Astrocyte (in vitro differentiated cells and primary cell): ENCODE data around the gene RELB. TPM values are rescaled to one million over a fixed set of nuclear protein-coding genes. Genes with fewer than 3 reads are reported as not detected.

Experiments
- DNase-seq: peaks from one replicate; pipeline ENCODE4 v3.0.0-alpha.2; 2010; ENCODE audit warnings: low read depth
- FAIRE-seq: peaks from 2 replicates; lab custom pipeline; 2011; peaks lifted over from hg19 to GRCh38; lab: Jason Lieb, UNC
- H2AFZ ChIP-seq: 2 replicates; pipeline ENCODE4 v1.6.0; 2012; ENCODE audit warnings: low read depth, low read length, inconsistent platforms
- H3K27ac ChIP-seq: 2 replicates; pipeline ENCODE4 v1.5.1; 2011; ENCODE audit warnings: low read depth, low read length, inconsistent platforms
- H3K27me3 ChIP-seq: 2 replicates; pipeline ENCODE4 v1.6.0; 2011; ENCODE audit warnings: low read length, inconsistent platforms; ENCODE audit not compliant: insufficient read depth
- H3K36me3 ChIP-seq: 2 replicates; pipeline ENCODE4 v1.5.1; 2011; ENCODE audit warnings: low read length, inconsistent platforms; ENCODE audit not compliant: insufficient read depth
- H3K4me1 ChIP-seq: 2 replicates; pipeline ENCODE4 v1.5.1; 2011; ENCODE audit warnings: low read length, inconsistent platforms; ENCODE audit not compliant: insufficient read depth
- H3K4me2 ChIP-seq: 2 replicates; pipeline ENCODE4 v1.6.0; 2012; ENCODE audit warnings: low read length, inconsistent platforms
- H3K4me3 ChIP-seq: 2 replicates; pipeline ENCODE4 v1.5.1; 2011; ENCODE audit warnings: low read depth, mild to moderate bottlenecking, low read length, inconsistent platforms; ENCODE audit not compliant: insufficient read depth
- H3K79me2 ChIP-seq: 2 replicates; pipeline ENCODE4 v1.6.0; 2012; ENCODE audit warnings: mild to moderate bottlenecking, low read length, inconsistent platforms; ENCODE audit not compliant: insufficient read depth
- H3K9ac ChIP-seq: 2 replicates; pipeline ENCODE4 v1.6.0; 2012; ENCODE audit warnings: mild to moderate bottlenecking, low read length, inconsistent platforms
- H3K9me3 ChIP-seq: 2 replicates; pipeline ENCODE4 v1.5.1; 2012; ENCODE audit warnings: low read depth, mild to moderate bottlenecking, low read length, inconsistent platforms; ENCODE audit not compliant: insufficient read depth
- H4K20me1 ChIP-seq: 2 replicates; pipeline ENCODE4 v1.6.0; 2012; ENCODE audit warnings: low read length, inconsistent platforms; ENCODE audit not compliant: insufficient read depth
- H3K27ac Mint-ChIP-seq: one replicate; pipeline ENCODE4 v1.8.0; 2021; ENCODE audit warnings: mild to moderate bottlenecking, mixed read lengths; ENCODE audit not compliant: unreplicated experiment
- H3K27me3 Mint-ChIP-seq: one replicate; pipeline ENCODE4 v1.8.0; 2021; ENCODE audit warnings: low read depth, mixed read lengths; ENCODE audit not compliant: unreplicated experiment
- H3K36me3 Mint-ChIP-seq: one replicate; pipeline ENCODE4 v1.8.0; 2021; ENCODE audit warnings: low read depth, mixed read lengths; ENCODE audit not compliant: unreplicated experiment
- H3K4me1 Mint-ChIP-seq: one replicate; pipeline ENCODE4 v1.8.0; 2021; ENCODE audit warnings: low read depth, mixed read lengths; ENCODE audit not compliant: unreplicated experiment
- H3K4me3 Mint-ChIP-seq: one replicate; pipeline ENCODE4 v1.8.0; 2021; ENCODE audit warnings: mild to moderate bottlenecking, moderate library complexity, mixed read lengths; ENCODE audit not compliant: unreplicated experiment
- H3K9me3 Mint-ChIP-seq: one replicate; pipeline ENCODE4 v1.8.0; 2021; ENCODE audit warnings: mild to moderate bottlenecking, mixed read lengths; ENCODE audit not compliant: unreplicated experiment
- EZH2 ChIP-seq: IDR thresholded peaks from 2 replicates; pipeline ENCODE4 v1.6.1; 2012; ENCODE audit warnings: mild to moderate bottlenecking, low read length, inconsistent platforms; ENCODE audit not compliant: insufficient read depth
- total RNA-seq: library from RNA; stranded (reverse); gene quantifications from 2 replicates; pipeline ENCODE4 v1.2.1, GENCODE V29; 2021
- TF ChIP-seq, protein P1 (sequence below): IDR thresholded peaks from 2 replicates; pipeline ENCODE4 v1.5.1; 2011; ENCODE audit warnings: low read depth, mild to moderate bottlenecking, inconsistent platforms, low read length, moderate library complexity; ENCODE audit not compliant: insufficient read depth

The RELB gene
- total RNA-seq, 1 donor from 2014 or later = 14.0 TPM

DNA sequence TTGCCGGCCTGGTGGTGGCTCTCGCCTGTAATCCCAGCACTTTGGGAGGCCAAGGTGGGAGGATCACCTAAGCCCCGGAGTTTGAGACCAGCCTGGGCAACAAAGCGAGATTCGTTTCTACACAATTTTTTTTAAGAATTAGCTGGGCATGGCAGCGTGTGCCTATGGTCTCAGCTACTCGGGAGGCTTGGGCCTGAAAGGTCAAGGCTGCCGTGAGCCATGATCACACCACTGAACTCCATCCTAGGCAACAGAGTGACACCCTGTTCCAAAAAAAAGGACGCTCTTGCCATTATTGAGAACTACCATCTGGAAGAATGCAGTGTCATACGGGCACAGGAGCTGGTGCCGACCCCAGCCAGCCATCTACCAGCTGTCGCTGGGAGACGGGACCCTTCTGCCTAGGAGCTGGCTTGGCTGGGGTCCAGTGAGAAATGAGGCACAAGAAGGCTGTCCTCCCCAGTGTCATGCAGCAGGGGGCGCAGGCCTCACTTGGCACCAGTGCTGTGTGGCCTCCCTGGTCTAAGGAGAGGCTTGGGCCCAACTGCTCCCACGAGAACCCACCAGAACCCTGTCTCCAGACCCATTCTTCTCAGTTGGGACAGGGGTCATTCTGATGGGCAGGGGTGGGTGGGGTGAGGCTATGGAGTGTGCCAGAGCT, 12.2 kb upstream of the RELB start:
- H3K27ac ChIP-seq = no peak overlapping the region
- no peak overlapping the region for H3K9ac ChIP-seq
- H3K36me3 ChIP-seq = peaks cover 9% of the 10 kb centered on the region
- no peaks in the 10 kb centered on the region for H3K27me3 ChIP-seq
- no peak for FAIRE-seq
- H3K27me3 Mint-ChIP-seq = no peaks in the 10 kb centered on the region
- no peaks in the 10 kb centered on the region for H3K4me1 Mint-ChIP-seq
- no peak overlapping the region for H3K4me3 Mint-ChIP-seq
- H3K4me1 ChIP-seq = no peaks in the 10 kb centered on the region
- no peaks in the 10 kb centered on the region for H3K9me3 Mint-ChIP-seq
- H3K27ac Mint-ChIP-seq = no peak overlapping the region
- no peak overlapping the region for H2AFZ ChIP-seq
- DNase-seq = peak; percentile 28
- no peak overlapping the region for H3K4me3 ChIP-seq
- TF ChIP-seq, protein P1, sequence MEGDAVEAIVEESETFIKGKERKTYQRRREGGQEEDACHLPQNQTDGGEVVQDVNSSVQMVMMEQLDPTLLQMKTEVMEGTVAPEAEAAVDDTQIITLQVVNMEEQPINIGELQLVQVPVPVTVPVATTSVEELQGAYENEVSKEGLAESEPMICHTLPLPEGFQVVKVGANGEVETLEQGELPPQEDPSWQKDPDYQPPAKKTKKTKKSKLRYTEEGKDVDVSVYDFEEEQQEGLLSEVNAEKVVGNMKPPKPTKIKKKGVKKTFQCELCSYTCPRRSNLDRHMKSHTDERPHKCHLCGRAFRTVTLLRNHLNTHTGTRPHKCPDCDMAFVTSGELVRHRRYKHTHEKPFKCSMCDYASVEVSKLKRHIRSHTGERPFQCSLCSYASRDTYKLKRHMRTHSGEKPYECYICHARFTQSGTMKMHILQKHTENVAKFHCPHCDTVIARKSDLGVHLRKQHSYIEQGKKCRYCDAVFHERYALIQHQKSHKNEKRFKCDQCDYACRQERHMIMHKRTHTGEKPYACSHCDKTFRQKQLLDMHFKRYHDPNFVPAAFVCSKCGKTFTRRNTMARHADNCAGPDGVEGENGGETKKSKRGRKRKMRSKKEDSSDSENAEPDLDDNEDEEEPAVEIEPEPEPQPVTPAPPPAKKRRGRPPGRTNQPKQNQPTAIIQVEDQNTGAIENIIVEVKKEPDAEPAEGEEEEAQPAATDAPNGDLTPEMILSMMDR = peak; percentile 41
- TF ChIP-seq EZH2 = no peak
- no peaks in the 10 kb centered on the region for H3K79me2 ChIP-seq
- peaks cover 17% of the 10 kb centered on the region for H3K36me3 Mint-ChIP-seq
- H4K20me1 ChIP-seq = peaks cover 3% of the 10 kb centered on the region
- no peak overlapping the region for H3K4me2 ChIP-seq
- no peaks in the 10 kb centered on the region for H3K9me3 ChIP-seq

DNA sequence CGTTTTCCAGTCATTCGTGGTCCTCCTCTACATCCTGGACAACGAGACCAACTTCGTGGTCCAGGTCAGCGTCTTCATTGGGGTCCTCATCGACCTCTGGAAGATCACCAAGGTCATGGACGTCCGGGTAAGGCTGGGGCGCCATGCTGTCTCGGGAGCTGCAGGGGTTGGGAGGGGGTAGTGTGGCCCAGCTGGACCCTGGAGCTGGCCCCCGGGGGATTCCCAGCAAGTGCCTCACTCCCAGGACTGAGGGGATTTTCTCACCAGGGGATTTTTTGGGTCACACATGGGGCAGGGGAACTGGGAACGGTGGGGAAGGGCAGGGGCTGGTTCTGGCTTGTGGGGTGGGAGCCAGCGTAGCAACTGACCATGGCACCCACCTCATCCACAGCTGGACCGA, 10.8 kb upstream of the RELB start:
- TF ChIP-seq, protein P1 = no peak
- TF ChIP-seq EZH2 = no peak
- Histone ChIP-seq H3K4me3 (no peak overlapping the region), H3K4me1 (no peaks in the 10 kb centered on the region), H3K9ac (no peak overlapping the region), H2AFZ (no peak overlapping the region), H3K36me3 (peaks cover 8% of the 10 kb centered on the region), H3K4me2 (no peak overlapping the region), H3K27me3 (no peaks in the 10 kb centered on the region), H3K9me3 (no peaks in the 10 kb centered on the region), H3K27ac (no peak overlapping the region), H4K20me1 (no peaks in the 10 kb centered on the region), H3K79me2 (no peaks in the 10 kb centered on the region)
- Mint-ChIP-seq H3K4me3 (no peak overlapping the region), H3K36me3 (peaks cover 12% of the 10 kb centered on the region), H3K9me3 (no peaks in the 10 kb centered on the region), H3K4me1 (no peaks in the 10 kb centered on the region), H3K27ac (no peak overlapping the region), H3K27me3 (no peaks in the 10 kb centered on the region)
- DNase-seq = no peak
- no peak for FAIRE-seq

DNA sequence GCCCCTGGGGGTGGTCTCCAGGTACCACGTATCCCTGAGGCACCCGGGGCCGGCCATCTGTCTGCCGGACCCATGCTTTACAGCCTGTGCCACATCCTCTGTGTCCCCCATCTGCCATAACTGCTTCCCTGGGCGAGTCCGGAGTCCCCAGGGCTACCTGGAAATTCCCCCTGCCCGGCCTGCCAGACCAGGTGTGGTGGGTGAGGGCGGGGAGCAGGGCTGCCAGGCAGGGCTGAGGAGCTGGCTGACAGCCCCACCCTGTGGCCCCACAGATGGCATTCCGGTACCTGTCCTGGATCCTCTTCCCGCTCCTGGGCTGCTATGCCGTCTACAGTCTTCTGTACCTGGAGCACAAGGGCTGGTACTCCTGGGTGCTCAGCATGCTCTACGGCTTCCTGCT, 10.3 kb upstream of the RELB start:
- H3K79me2 ChIP-seq = no peaks in the 10 kb centered on the region
- FAIRE-seq = no peak
- Mint-ChIP-seq H3K27ac (no peak overlapping the region), H3K4me1 (no peaks in the 10 kb centered on the region), H3K9me3 (no peaks in the 10 kb centered on the region), H3K36me3 (peaks cover 8% of the 10 kb centered on the region), H3K4me3 (no peak overlapping the region), H3K27me3 (no peaks in the 10 kb centered on the region)
- no peaks in the 10 kb centered on the region for H3K4me1 ChIP-seq
- H3K27ac ChIP-seq = no peak overlapping the region
- peaks cover 7% of the 10 kb centered on the region for H3K36me3 ChIP-seq
- H3K9ac ChIP-seq = no peak overlapping the region
- no peak overlapping the region for H3K4me2 ChIP-seq
- H2AFZ ChIP-seq = no peak overlapping the region
- H3K4me3 ChIP-seq = no peak overlapping the region
- no peaks in the 10 kb centered on the region for H3K9me3 ChIP-seq
- no peaks in the 10 kb centered on the region for H4K20me1 ChIP-seq
- TF ChIP-seq EZH2 = no peak
- TF ChIP-seq, protein P1 = no peak
- DNase-seq = no peak
- no peaks in the 10 kb centered on the region for H3K27me3 ChIP-seq
